ENCODE measurements around the gene CLTCL1. TPM values are rescaled to one million over a fixed set of nuclear protein-coding genes. Genes with fewer than 3 reads are reported as not detected.
"Not testable (repeated sequence)": the region's sequence is repeated elsewhere in the genome, so short reads cannot be mapped to it uniquely, and the experiment has no call there.

CLTCL1 gene
- total RNA-seq, 2 experiments from 2014 or later: 0.68 to 1.2 TPM

GRCh38 chr22:19279143-19279542 lies 12.4 kb downstream of the CLTCL1 start:
- H3K4me3 Mint-ChIP-seq; H3K27ac Mint-ChIP-seq; H3K27me3 Mint-ChIP-seq; H3K9me3 Mint-ChIP-seq (ENCODE audit: low read depth); H3K4me1 Mint-ChIP-seq; H3K36me3 Mint-ChIP-seq; DNase-seq; ATAC-seq: not testable (repeated sequence)
- CTCF ChIA-PET: interaction anchor here (1.1 kb wide), 1 partner anchor 19 kb away, joined by 3 read pairs; no protein-coding TSS in a partner anchor

- Mint-ChIP-seq H3K4me1 (no peaks in the 10 kb centered on the region), H3K9me3 (ENCODE audit: low read depth) (no peaks in the 10 kb centered on the region), H3K27ac (no peak overlapping the region), H3K36me3 (no peaks in the 10 kb centered on the region), H3K27me3 (peaks cover 2% of the 10 kb centered on the region), H3K4me3 (no peak overlapping the region)
- DNase-seq (no peak), ATAC-seq (no peak)
- CTCF ChIA-PET: no interaction called here
Measured at GRCh38 chr22:19277785-19278184, 13.7 kb downstream of the CLTCL1 start.

DNA sequence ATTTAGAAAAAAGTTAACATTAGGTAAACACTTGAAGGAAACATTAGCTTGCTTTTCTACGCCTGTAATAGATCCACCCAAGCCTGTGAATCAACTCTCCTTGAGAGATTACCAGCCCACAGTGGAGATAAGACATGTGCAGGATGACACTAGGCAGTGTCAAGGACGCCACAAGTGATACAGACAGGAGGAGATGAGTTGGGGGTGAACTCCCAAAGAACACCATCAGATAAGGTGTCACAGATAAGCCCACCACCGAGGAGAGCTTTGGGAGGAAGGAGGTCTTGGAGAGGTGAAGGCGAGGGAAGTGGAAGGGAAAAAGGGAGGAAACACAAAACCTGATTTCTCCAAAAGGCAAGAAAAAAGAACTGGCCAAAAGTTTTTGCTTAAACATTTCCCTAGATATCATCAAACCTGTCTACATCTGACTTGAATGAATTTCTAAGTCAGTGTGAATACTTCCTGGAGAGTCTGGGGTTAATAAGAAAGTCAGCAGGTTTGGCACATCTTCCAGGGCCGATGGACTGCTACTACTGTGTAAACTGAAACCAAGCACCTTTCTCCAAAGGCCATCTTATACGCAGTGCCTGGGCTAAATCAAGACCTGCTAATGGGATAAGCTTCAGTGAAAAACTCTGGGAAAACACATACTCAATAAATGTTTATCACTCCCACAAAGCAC lies 15.5 kb downstream of the CLTCL1 start:
- CTCF ChIA-PET: no interaction called here
- DNase-seq (no peak), ATAC-seq (no peak)
- Mint-ChIP-seq H3K27me3 (peaks cover 6% of the 10 kb centered on the region), H3K4me1 (peaks cover 8% of the 10 kb centered on the region), H3K27ac (no peak overlapping the region), H3K9me3 (ENCODE audit: low read depth) (no peaks in the 10 kb centered on the region), H3K36me3 (no peaks in the 10 kb centered on the region), H3K4me3 (no peak overlapping the region)

GRCh38 chr22:19275513-19275912 lies 16.0 kb downstream of the CLTCL1 start:
- H3K4me1 Mint-ChIP-seq: peaks cover 8% of the 10 kb centered on the region
- no peaks in the 10 kb centered on the region for H3K36me3 Mint-ChIP-seq
- ATAC-seq: no peak
- no peak for DNase-seq
- CTCF ChIA-PET: no interaction called here
- H3K9me3 Mint-ChIP-seq (ENCODE audit: low read depth): no peaks in the 10 kb centered on the region
- no peak overlapping the region for H3K27ac Mint-ChIP-seq
- H3K4me3 Mint-ChIP-seq: no peak overlapping the region
- peaks cover 6% of the 10 kb centered on the region for H3K27me3 Mint-ChIP-seq

DNA sequence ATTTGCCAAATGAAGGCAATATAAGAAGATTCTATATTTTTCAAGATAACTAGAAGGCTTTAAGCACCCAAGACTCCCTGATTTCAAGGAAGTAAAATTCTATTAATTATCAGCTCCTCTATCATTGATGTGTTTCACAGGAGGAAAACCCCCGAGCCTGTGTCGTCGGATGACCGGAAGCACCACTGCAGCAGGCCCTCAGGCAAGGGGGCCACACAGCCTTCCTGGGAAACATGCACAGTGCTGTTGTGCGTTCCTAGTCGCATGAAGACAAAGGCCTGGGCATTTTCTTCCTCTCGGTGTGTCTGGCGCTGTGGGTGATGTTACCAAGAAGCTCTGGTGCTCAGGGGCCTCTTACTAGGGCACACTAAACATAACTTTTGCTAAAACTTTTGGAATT lies 16.4 kb downstream of the CLTCL1 start:
- no peaks in the 10 kb centered on the region for H3K9me3 Mint-ChIP-seq (ENCODE audit: low read depth)
- ATAC-seq (no peak), DNase-seq (no peak)
- H3K27me3 Mint-ChIP-seq: peaks cover 6% of the 10 kb centered on the region
- H3K36me3 Mint-ChIP-seq: no peaks in the 10 kb centered on the region
- peaks cover 8% of the 10 kb centered on the region for H3K4me1 Mint-ChIP-seq
- CTCF ChIA-PET: no interaction called here
- no peak overlapping the region for H3K27ac Mint-ChIP-seq
- no peak overlapping the region for H3K4me3 Mint-ChIP-seq

GRCh38 chr22:19271856-19272535 lies 19.5 kb downstream of the CLTCL1 start:
- ATAC-seq: no peak
- CTCF ChIA-PET: no interaction called here
- Mint-ChIP-seq H3K27ac (no peak overlapping the region), H3K9me3 (ENCODE audit: low read depth) (no peaks in the 10 kb centered on the region), H3K4me1 (peaks cover 8% of the 10 kb centered on the region), H3K4me3 (no peak overlapping the region), H3K36me3 (peaks cover 1% of the 10 kb centered on the region), H3K27me3 (peaks cover 7% of the 10 kb centered on the region)
- DNase-seq: peak; percentile 15

DNA sequence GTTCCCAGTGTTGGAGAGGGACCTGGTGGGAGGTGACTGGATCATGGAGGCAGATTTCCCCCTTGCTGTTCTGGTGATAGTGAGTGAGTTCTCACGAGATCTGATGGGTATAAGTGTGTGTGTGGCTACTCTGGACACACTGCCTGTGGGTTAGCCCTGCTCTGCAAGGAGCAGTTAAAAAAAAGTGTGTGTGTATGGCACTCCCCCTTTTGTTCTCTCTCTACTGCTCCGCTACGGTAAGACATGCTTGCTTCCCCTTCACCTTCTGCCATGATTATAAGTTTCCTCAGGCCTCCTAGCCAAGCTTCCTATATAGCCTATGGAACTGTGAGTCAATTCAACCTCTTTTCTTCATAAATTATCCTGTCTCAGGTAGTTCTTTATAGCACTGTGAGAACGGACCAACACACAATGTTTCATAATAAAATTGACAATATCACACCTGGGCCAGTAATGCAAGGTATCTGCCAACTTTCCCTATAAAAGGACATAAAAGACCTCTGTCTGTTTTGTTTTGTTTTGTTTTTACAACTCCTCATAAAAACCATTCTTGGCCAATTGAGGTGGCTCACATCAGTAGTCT lies 20.2 kb downstream of the CLTCL1 start:
- H3K4me3 Mint-ChIP-seq: no peak overlapping the region
- peaks cover 8% of the 10 kb centered on the region for H3K27me3 Mint-ChIP-seq
- H3K36me3 Mint-ChIP-seq: peaks cover 4% of the 10 kb centered on the region
- no peak overlapping the region for H3K27ac Mint-ChIP-seq
- H3K4me1 Mint-ChIP-seq: peaks cover 8% of the 10 kb centered on the region
- no peak for DNase-seq
- CTCF ChIA-PET: no interaction called here
- no peak for ATAC-seq
- peaks cover 3% of the 10 kb centered on the region for H3K9me3 Mint-ChIP-seq (ENCODE audit: low read depth)

- CTCF ChIA-PET: no interaction called here
- DNase-seq: no peak
- no peak for ATAC-seq
- peaks cover 12% of the 10 kb centered on the region for H3K27me3 Mint-ChIP-seq
- H3K36me3 Mint-ChIP-seq: peaks cover 9% of the 10 kb centered on the region
- H3K9me3 Mint-ChIP-seq (ENCODE audit: low read depth): peaks cover 7% of the 10 kb centered on the region
- H3K4me1 Mint-ChIP-seq: peaks cover 8% of the 10 kb centered on the region
- no peak overlapping the region for H3K4me3 Mint-ChIP-seq
- H3K27ac Mint-ChIP-seq: no peak overlapping the region
Measured at GRCh38 chr22:19270873-19271272, 20.6 kb downstream of the CLTCL1 start.

GRCh38 chr22:19266547-19267086 lies 24.9 kb downstream of the CLTCL1 start:
- CTCF ChIA-PET: no interaction called here
- Mint-ChIP-seq H3K9me3 (ENCODE audit: low read depth) (peaks cover 7% of the 10 kb centered on the region), H3K4me1 (peaks cover 3% of the 10 kb centered on the region), H3K4me3 (no peak overlapping the region), H3K27me3 (peaks cover 12% of the 10 kb centered on the region), H3K36me3 (peaks cover 10% of the 10 kb centered on the region), H3K27ac (no peak overlapping the region)
- no peak for DNase-seq
- ATAC-seq: no peak

- Mint-ChIP-seq H3K9me3 (ENCODE audit: low read depth) (peaks cover 7% of the 10 kb centered on the region), H3K27ac (no peak overlapping the region), H3K4me3 (no peak overlapping the region), H3K27me3 (peaks cover 11% of the 10 kb centered on the region), H3K36me3 (peaks cover 11% of the 10 kb centered on the region), H3K4me1 (no peaks in the 10 kb centered on the region)
- no peak for ATAC-seq
- no peak for DNase-seq
- CTCF ChIA-PET: interaction anchor here (0.5 kb wide), 1 partner anchor 162 kb away, joined by 3 read pairs; no protein-coding TSS in a partner anchor
Measured at GRCh38 chr22:19265779-19266178, 25.7 kb downstream of the CLTCL1 start.

DNA sequence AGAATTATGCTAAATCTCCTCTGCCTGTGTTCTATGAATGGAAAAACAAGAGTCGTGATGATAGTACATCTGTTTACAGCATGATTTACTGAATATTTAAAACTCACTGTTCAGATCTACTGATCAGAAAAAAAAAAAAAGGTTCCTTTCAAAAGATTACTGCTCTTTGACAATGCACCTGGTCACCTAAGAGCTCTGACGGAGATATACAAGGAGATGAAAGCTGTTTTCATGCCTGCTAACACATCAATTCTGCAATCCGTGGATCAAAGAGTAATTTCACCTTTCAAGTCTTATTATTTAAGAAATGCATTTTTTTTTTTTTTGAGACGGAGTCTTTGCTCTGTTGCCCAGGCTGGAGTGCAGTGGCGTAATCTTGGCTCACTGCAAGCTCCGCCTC lies 30.7 kb downstream of the CLTCL1 start:
- CTCF ChIA-PET: interaction anchor here (0.7 kb wide), 1 partner anchor 1147 kb away, joined by 3 read pairs; no protein-coding TSS in a partner anchor
- H3K27me3 Mint-ChIP-seq: peaks cover 3% of the 10 kb centered on the region
- DNase-seq (no peak), ATAC-seq (no peak)
- peaks cover 3% of the 10 kb centered on the region for H3K36me3 Mint-ChIP-seq
- H3K27ac Mint-ChIP-seq: no peak overlapping the region
- H3K4me1 Mint-ChIP-seq: peaks cover 14% of the 10 kb centered on the region
- peaks cover 2% of the 10 kb centered on the region for H3K9me3 Mint-ChIP-seq (ENCODE audit: low read depth)
- H3K4me3 Mint-ChIP-seq: no peak overlapping the region

- H3K27ac Mint-ChIP-seq: peak overlapping the region; percentile 68
- CTCF ChIA-PET: interaction anchor here (0.7 to 1.0 kb wide), 2 partner anchors 81 to 1146 kb away, joined by 3 to 4 read pairs; no protein-coding TSS in a partner anchor
- DNase-seq (no peak), ATAC-seq (no peak)
- H3K27me3 Mint-ChIP-seq: peaks cover 3% of the 10 kb centered on the region
- H3K4me3 Mint-ChIP-seq: no peak overlapping the region
- H3K9me3 Mint-ChIP-seq (ENCODE audit: low read depth): peaks cover 2% of the 10 kb centered on the region
- peaks cover 2% of the 10 kb centered on the region for H3K36me3 Mint-ChIP-seq
- peaks cover 14% of the 10 kb centered on the region for H3K4me1 Mint-ChIP-seq
Measured at GRCh38 chr22:19260194-19260593, 31.3 kb downstream of the CLTCL1 start.

DNA sequence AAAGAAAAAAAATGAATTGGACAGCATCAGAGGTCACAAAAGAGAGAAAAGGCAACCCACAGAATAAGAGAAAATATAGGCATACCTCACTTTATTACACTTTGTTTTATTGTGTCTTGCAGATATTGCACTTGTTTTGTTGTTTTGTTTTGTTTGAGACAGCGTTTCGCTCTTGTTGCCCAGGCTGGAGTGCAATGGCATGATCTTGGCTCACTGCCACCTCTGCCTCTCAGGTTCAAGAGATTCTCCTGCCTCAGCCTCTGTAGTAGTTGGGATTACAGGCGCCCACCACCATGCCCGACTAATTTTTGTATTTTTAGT lies 32.6 kb downstream of the CLTCL1 start:
- ATAC-seq; CTCF ChIA-PET; H3K9me3 Mint-ChIP-seq (ENCODE audit: low read depth); DNase-seq; H3K4me3 Mint-ChIP-seq; H3K36me3 Mint-ChIP-seq; H3K27ac Mint-ChIP-seq; H3K27me3 Mint-ChIP-seq: not testable (repeated sequence)
- H3K4me1 Mint-ChIP-seq: peaks cover 14% of the 10 kb centered on the region

DNA sequence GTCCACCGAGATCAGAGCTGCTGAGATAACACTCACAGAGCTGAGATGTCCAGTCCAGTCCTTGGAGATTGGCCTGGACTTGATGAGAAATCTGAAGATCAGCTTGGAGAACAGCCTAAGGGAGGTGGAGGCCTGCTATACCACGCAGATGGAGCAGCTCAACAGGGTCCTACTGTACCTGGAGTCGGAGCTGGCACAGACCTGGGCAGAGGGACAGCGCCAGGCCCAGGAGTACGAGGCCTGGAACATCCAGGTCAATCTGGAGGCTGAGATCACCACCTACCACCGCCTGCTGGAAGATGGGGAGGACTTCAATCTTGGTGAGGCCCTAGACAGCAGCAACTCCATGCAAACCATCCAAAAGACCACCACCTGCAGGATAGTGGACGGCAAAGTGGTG lies 33.1 kb downstream of the CLTCL1 start:
- Mint-ChIP-seq H3K27me3 (peaks cover 3% of the 10 kb centered on the region), H3K27ac (no peak overlapping the region), H3K36me3 (peaks cover 2% of the 10 kb centered on the region), H3K4me1 (peaks cover 14% of the 10 kb centered on the region), H3K4me3 (no peak overlapping the region), H3K9me3 (ENCODE audit: low read depth) (peaks cover 2% of the 10 kb centered on the region)
- ATAC-seq (no peak), DNase-seq (no peak)
- CTCF ChIA-PET: no interaction called here
